HL-60 (cell line): ENCODE results near the gene DDRGK1.

Experiments
- DNase-seq, 2 experiments: peaks; one replicate each; pipeline ENCODE4 v3.0.0-alpha.2; 2010 to 2020; ENCODE audit warnings: low read depth in 1 of 2, low spot score in 1 of 2
- H3K27ac ChIP-seq: fragments of 250-450 bp; sonication (Bioruptor Pico); replicated peaks from 2 replicates; pipeline ENCODE4 v1.5.1; 2020; ENCODE audit warnings: mild to moderate bottlenecking, moderate library complexity
- H3K27me3 ChIP-seq: fragments of 250-450 bp; sonication (Bioruptor Pico); 2 replicates; pipeline ENCODE4 v1.5.1; 2021; ENCODE audit warnings: mild to moderate bottlenecking, moderate library complexity; ENCODE audit not compliant: insufficient read depth, poor library complexity, severe bottlenecking
- H3K4me3 ChIP-seq: replicated peaks from 2 replicates; pipeline ENCODE4 v1.5.1; 2011; ENCODE audit warnings: mild to moderate bottlenecking, control low read depth, low read length; ENCODE audit not compliant: insufficient read depth
- CTCF ChIP-seq: IDR thresholded peaks from one replicate; pipeline ENCODE4 v1.5.1; 2011; ENCODE audit warnings: low read length, control low read depth, inconsistent platforms; ENCODE audit not compliant: insufficient read depth
- GABPA ChIP-seq: IDR thresholded peaks from 2 replicates; pipeline ENCODE4 v1.6.1; 2012; ENCODE audit warnings: low read depth
- POLR2AphosphoS5 ChIP-seq: IDR thresholded peaks from 2 replicates; pipeline ENCODE4 v1.6.1; 2012; ENCODE audit warnings: low read depth
- REST ChIP-seq: IDR thresholded peaks from 2 replicates; pipeline ENCODE4 v1.6.1; 2012; ENCODE audit warnings: low read depth; ENCODE audit not compliant: insufficient replicate concordance
- SPI1 ChIP-seq: IDR thresholded peaks from 2 replicates; pipeline ENCODE4 v1.6.1; 2012; ENCODE audit warnings: low read depth, mild to moderate bottlenecking, borderline replicate concordance

DDRGK1 gene

GRCh38 chr20:3199206-3199605 is 5.3 kb downstream of the DDRGK1 start:
- no peak overlapping the region for H3K4me3 ChIP-seq
- no peaks in the 10 kb centered on the region for H3K27me3 ChIP-seq
- DNase-seq: no peak
- no peak overlapping the region for H3K27ac ChIP-seq
- no peak for TF ChIP-seq REST
- no peak for TF ChIP-seq POLR2AphosphoS5
- TF ChIP-seq CTCF: no peak
- no peak for TF ChIP-seq SPI1
- TF ChIP-seq GABPA: no peak

DNA sequence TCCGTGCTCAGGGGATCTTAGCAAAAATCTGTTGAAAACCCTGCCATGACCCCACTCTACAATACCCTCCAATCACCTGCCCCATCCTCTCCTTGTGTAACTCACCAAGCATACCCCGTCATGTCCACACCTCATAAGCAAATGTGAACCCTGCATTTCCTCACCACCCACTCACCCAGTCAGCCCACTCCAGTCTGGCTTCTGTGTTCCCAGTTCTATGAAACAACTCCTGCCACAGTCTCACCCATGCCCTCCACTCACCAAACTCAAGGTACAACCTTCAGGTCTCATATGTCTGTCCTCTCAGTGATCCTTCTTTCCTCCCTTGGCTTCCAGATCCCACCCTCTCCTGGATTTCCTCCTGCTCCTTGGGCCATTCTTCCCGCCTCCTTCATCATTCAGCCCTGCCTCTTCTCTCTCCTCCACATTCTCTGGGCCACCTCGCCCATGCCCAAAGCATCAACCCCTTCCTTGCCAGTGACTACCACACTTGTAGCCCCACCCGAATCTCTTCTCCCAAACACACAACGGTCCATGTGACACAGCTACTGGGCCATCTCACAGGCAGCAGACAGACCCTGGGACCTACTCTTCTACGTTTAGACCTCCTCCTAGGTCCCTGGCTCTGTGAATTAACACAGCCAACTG is 8.8 kb downstream of the DDRGK1 start:
- TF ChIP-seq REST: no peak
- no peak for TF ChIP-seq GABPA
- no peak for TF ChIP-seq CTCF
- TF ChIP-seq POLR2AphosphoS5: no peak
- TF ChIP-seq SPI1: no peak

DNA sequence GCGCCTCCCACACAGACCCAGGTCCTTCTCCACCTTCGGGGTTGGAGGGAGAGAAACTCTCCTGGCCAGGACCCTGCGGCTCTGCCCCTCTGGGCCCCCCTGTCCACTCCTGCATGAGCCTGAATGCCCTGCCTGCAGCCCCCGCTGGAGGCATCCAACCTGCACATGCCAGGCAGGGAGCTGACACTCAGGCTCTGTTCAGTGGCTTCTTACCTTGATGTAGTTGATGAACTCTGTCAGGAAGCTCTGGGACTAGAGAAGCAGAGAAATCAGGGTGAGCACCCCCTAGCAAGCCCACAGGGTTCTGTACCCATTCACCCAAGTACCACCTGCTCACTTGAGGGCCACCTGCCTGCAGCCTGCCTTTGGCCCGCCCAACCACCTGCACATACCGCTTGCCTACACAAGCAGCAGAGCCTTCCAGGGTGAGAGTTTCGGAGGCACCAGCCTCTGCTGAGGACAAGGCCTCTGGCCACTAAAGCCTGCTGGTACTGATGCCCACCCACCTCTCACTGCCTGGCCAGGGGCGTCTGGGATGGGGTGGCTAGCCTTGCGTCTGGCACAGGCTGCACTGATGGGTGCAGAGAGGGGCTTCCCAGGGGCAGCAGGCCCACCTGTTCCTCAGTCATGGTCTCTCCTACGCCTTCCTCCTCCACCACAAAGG is 9.7 kb downstream of the DDRGK1 start:
- TF ChIP-seq REST: no peak
- no peak for DNase-seq
- H3K4me3 ChIP-seq: no peak overlapping the region
- no peak overlapping the region for H3K27ac ChIP-seq
- no peaks in the 10 kb centered on the region for H3K27me3 ChIP-seq

More for the DNA sequence above, 8.8 kb downstream of the DDRGK1 start:
- Histone ChIP-seq H3K27ac (no peak overlapping the region), H3K4me3 (no peak overlapping the region), H3K27me3 (no peaks in the 10 kb centered on the region)
- DNase-seq: no peak
